Retina (tissue), 1 donor: ENCODE measurements around the gene JAKMIP2.

Experiments
- DNase-seq: peaks from one replicate; pipeline ENCODE4 v3.0.0-alpha.2; 2016

The JAKMIP2 gene

DNA sequence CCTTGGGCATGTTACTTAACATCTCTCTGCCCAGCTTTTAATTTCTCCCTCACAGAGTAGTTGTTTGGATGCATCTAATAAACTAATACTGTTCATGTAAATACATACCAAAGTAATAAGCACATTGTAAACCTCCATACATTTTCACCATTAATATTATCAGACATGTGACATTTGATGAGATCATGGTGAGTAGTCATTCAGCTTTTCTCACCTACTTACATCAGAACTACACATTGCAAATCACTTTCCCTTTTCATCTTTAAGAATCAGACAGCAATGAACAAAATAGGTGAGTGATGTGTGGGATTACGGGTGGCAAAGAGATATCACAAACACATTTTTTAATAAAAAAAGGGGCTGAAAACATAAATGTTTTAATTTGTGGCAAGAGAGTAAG is 89.3 kb downstream of the JAKMIP2 start:
- no peak for DNase-seq

DNA sequence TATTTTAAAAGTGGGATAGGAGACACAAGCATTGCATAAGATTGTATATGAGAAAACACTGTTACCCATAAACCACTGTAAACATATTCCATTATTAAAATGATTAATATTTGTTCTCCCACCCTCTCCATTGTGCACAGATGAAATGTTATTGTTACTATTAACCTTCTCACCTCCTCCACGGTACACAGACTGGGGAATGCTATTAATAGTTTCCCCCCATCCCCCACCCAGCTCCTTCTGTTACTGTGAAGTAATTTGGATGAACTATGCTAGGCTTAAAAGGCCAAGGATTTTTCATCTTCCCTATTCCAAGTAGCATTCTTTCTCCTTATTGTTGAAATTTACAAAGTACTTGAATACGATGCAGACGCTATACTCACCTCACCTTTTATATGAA is 91.4 kb downstream of the JAKMIP2 start:
- no peak for DNase-seq

DNA sequence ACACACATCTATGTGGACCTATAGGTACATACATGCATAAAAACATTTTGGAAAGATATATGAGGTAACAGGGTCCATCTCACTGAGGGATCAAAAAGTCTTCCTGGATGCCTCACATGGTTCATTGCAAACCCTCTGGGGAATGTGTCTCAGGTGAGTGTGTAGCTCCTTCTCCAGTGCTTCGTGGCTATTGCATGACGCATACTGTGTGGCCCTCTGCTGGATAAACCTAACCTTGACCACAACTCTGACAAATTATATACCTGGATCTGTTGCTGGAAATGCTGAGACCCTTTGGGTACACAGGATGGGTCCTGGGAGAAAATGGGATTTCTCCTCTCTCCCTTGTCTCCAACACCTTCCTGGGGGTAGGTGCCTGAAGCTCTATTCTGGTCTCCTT is 91.9 kb downstream of the JAKMIP2 start:
- no peak for DNase-seq

DNA sequence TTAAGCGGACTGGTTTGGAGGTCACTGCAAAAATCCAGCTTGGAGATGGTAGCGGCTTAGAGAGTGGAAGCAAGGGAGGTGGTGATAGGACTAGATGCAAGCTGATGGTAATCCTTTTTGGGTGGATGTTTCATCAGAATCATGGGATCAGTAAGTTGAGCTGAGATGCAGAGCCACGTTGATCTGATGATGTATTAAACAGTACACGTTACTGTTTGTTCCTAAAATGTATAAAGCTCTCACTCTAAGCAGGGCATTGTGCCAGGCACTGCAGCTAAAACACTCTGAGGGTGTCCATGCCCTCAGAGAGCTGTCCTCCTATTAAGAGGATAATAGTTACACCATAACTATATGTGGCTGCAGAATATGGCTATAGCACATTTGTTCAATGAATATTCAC is 93.1 kb downstream of the JAKMIP2 start:
- DNase-seq: no peak

DNA sequence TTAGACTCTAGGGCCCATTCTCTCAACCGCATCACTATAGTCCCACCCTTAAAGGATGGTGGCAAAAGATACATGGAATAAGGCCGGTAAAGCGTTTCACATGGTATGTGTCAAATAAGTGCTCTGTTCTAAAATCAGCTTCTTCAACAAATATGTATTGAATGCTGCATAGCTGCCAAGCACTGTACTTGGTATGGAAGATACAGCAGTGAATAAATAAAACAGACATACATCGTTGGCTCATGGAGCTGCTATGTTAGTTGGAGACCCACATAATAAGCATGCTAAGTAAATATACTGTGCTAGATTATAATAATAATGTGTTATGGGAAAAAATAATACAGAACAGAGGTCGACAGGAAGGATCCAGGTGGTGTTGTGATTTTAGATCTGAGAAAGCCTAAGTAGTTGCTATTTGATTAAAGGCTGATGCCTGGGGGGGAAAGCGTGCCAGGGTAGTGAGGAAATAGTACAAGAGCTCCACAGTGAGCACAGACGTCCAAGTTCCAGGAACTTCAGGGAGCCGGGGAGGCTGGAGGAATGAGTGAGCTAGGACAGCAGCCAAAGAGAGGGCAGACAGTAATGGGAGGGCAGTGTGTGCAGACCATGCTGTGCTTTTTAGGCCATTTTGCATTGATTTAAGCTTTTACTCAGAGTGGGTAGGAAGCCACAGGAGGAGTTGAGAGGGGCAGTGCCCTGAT is 93.7 kb downstream of the JAKMIP2 start:
- DNase-seq: no peak

DNA sequence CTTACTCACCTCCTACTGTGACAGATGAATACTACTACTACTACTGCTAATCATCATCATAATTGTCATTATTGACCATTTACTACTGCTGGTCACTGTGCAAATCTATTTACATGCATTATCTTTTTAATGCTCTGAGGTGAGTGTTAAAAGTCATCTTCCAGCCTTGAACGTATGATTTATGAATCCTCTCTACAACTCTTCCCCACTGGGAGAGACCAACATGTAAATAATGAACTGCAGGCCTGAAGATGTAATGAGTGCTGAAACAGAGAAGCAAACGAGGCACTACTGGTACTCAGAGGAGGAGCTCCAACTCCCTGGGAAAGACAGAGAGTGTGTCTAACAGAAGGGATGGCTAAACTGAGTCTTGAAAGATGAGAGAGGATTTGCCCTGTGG is 95.4 kb downstream of the JAKMIP2 start:
- DNase-seq: no peak

DNA sequence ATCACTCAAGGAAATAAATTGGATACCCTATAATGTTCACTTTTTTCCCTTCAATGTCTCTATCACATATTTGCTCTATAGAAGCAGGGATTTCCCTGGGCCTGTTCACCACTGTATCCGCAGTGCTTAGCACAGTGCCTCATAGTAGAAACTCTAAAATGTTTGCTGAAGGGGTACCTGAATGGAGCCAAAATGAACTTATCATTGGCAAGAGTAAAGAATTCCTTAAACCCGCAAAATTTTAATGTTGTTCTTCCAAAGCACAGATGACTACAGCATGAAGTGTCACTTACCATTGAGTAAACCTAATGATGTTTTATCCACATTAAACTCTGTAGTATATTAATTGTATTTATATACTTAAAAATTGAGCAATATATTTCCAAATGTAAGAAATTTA is 96.1 kb downstream of the JAKMIP2 start:
- DNase-seq: no peak

DNA sequence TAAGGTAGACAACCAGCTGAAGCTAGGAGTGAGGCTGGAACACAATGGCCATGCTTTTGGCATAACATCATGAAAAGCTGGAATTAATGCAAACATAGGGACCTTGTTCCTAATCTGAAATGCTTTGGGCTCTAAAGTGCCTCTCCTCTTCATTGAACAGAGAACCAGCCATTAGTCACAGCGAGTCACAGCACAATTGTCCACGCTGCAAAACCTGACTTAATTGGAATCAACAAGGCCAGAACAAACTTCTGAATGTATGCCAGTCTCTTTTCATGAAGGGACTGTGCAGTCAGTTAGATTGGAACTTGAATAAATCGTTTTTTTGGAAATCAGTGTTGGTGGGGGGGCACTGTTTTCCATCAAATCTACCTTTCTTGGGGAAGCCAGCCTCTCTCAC is 96.5 kb downstream of the JAKMIP2 start:
- DNase-seq: no peak

DNA sequence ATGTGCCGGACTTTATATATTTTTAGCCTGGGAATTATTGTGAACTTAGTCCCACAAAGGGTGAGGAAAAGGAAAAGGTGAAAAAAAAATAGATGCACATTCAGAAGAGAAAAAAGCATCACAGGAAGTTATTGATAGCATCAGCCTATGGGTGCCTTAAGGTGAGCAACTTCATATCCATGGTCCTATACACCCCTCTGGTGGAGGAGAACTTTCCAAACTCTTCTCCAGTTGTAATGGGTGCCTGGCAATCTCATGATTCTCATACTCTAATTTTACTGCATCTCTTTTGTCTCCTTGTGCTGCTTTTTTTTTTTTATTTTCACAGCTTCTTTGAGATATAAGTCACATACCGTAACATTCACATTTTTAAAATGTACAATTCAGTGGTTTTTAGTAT is 107.4 kb downstream of the JAKMIP2 start:
- no peak for DNase-seq

DNA sequence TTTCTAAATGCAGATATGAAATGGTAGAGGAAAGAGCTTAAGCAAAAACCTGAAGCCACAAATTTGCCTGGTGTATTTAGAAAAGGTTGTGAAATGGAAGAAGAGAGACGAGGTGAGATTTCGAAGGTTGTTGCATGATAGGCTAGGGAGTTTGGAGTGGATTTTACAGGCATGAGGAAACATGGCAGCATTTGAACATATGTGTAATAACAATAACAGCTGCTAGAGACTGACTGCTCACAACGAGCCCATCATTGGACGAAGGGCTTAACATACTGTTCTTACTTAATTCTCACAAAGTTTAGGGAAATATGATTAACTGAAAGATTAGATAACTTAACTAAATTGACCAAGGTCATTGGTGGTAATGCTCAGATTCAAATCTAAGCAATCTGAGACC is 108.1 kb downstream of the JAKMIP2 start:
- DNase-seq: no peak

DNA sequence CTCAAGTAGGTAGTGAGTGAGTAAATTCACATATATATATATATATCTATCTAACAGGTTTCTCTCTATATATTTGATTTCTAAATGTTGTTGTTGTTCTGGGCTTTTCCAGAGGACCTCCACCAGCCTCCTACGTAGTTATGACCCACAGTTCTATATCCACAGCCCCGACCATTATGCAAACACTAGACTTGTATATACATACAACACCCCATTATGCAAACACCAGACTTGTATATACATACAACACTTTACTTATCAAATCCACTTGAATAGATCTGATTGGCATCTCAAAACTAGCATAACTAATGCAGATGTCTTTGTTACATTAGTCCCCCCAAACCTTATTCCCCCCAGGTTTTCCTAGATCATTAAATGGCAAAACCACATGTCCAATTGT is 108.7 kb downstream of the JAKMIP2 start:
- DNase-seq: no peak

DNA sequence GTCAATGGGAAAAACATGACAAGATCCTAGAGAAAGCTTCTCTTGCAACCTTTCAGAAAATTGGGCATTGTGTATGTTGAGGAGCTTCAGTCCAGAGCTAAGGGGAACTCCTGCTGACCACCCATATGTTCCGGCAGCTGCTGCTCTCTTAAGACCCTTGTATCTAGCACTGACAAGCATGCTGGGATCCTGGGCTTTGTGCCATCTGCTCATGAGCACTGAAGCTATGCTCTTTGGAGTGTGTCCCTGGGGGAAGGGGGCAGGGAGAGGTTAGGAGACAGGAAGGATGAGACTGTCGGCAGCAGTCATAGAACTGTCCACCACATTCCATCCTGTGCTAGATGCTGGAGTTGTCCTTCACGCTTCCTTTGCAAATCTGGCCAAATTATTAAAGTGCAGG is 109.3 kb downstream of the JAKMIP2 start:
- peak; percentile 50 for DNase-seq

DNA sequence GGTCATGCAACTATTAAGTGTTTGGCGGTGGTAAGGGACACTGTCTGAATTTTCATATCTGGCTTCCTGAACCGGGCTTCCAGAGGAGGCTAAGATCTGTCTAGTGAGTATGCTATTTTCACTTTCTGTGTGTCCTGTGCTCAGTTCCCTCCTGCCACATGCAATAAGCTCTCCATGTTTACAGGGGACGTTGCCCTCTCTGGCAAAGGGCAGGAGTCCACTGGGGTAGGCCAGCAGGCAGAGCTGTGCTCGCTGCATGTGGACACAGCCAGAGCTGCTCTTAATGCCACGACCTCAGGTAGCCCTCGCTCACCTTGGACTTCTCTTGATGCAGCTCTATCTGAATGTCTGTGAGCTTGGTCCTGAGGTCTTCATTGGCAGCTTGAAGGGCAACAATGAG is 111.2 kb downstream of the JAKMIP2 start:
- DNase-seq: no peak

DNA sequence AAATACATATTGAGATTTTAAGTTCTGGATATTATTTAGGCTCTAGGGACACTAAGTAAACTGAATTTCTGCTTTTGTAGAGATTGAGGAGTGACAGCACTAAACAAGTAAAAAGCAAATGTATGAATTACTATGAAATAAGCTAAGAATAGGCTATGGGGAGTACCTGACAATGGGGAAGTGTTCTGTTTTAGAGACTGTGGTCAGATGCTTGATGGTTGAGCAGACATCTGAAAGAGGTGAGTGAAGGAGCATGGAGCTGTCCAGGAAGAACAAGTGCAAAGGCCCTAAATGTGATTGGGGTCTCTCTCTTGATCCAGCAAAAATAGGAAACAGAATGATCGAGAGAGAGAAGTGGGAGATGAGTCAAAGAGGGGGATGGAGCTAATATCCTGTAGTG is 111.7 kb downstream of the JAKMIP2 start:
- DNase-seq: no peak

DNA sequence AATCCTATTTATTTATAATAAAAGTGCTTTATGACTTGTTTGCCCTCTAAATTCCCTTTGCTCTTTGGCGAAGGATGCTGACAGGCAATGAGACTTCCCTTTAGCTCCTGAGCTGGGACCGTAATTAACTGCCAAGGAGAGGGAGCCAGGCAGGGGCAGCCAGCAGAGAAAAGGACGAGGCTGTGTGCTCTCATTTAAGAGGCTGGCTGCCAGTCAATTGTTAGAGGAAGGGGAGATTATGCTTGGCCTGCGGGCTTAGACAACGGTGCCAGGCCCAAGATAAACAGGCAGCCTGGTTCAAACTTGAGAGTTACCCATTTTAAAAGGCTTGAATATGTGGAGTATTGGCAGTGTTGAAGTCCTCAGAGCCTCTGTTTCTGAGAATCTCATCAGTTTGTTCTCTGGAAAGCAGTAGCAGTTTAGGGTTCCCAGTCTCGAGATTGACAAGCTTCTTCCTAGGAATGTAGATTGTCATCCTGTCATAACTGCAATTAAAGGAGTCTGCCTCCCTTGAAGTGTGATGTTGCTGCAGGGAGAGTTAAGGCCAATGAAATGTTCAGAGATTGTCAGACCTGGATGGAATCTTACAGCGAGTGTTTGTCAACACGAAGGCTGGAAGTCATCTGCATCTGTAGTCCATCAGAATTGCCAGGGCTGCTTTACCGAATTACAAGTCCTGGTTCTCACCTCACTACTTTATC is 113.2 kb downstream of the JAKMIP2 start:
- DNase-seq: no peak

DNA sequence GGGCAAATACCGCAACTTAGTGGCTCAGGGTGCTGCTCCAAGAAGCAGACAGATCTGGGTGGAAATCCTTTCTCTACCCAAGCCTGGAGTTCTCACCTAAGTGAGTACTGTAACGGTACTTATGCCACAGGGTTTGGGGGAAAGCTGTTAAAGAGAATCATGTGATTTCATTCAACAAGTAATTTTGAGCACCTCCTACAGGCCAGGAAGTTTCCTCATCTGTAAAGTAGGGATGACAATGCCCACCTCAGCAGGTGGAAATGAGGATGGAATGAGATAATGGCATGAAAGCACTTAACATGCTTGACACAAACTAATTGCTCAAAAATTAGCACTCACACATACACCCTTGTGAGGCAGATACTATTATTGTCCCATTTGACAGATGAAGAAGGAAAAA is 114.1 kb downstream of the JAKMIP2 start:
- DNase-seq: no peak

DNA sequence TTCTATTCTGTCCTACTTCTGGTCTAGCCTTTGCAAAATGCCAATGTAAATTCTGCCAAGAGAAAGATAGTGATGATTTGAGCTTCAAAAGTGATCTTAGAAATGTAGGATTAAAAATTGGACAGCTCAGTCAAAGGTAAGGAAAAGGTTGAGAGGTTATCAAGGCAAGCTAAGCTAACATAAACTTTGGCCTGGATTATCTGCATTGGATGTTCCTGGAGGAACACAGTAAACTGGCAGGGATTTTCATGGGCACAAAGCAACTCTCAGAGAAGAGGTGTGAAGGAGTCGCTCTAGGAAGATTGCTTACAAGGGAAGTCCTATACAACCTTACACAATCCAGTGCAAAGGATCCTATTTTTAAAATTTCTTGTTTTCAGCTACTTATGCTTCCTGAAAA is 115.2 kb downstream of the JAKMIP2 start:
- DNase-seq: no peak

DNA sequence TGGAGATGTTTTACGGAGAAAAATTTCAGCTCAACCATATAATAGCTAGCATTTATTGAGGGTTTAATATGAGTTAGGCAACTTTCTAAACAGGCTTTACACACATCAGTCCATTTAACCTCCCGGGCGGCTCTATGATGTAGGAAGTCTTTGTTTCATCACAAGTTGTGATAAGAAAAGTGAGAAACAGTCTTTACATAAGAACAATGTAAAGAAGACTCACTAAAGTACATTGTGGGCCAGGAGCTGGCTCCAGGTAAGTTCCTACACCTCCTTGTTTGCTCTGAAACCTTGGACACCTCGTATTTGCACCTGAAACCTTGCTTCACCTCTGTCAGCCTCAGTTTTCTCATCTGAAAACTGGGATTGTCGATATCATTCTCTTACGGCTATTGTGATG is 116.1 kb downstream of the JAKMIP2 start:
- DNase-seq: no peak

DNA sequence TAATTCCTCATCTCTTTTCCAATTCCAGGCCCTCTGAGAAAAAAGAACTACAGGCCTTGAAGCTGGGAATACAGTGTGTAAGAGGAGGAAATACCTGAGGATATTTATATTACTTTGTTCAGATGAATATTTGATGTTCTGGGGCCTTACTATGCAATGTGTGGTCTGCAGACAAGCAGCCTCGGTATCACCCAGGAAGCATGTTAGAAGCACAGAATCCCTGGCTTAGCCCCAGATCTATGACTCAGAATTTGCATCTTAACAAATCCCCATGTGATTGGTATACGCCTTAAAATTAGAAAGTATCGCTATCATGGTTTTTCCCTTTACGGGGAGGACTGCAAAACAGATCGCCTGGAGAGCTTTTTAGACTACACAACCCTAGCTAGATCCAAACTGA is 121.0 kb downstream of the JAKMIP2 start:
- DNase-seq: no peak

DNA sequence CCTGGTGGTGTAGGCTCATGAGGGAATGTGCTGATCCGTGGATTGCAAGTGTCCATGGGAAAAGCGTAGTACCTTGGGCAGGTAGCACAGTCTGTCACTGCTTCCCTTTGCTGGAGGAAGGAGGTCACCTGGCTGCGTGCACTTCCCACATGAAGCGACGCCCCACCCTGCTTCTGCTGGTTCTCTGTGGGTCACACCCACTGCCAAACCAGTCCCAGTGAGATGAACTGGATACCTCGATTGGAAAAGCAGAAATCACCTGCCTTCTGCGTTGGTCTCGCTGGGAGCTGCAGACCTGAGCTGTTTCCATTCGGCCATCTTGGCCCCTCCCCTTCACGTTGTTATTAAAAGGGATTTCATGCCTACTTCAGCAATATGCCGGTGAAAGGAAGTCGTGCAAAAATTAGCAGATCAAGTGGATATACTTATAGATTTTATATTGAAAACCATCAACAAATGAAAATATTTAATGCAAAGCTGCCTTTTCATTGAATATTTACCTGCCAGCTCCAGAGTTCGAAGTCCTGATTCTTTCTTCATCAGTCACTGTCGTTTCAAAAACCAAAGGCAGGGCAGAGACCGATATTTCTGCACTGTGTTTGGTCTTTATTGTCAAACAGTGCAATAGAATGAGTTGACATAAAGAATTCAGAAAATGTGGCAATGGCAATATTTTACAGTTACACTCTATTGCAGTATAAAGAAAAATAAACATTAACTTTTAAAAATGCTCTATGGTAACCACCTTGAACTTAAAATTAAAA is 123.2 kb downstream of the JAKMIP2 start:
- DNase-seq: no peak

DNA sequence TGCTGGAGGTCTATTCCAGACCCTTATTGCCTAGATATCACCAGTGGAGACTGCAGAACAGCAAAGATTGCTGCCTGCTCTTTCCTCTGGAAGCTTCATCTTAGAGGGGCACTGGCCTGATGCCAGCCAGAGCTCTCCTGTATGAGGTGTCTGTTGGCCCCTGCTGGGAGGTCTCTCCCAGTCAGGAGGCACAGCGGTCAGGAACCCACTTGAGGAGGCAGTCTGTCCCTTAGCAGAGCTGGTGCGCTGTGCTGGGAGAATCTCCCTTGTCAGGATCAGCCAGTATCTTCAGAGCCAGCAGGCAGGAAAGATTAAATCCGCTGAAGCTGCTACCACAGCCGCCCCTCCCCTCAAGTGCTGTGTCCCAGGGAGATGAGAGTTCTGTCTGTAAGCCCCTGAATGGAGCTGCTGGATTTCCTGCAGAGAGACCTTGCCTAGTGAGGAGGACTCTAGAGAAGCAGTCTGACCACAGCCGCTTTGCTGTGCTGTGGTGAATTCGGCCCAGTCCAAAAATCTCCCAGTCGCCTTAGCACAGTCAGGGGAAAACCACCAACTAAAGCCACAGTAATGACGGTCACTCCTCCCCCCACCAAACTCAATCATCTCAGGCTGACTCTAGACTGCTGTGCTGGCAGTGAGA is 124.1 kb downstream of the JAKMIP2 start:
- no peak for DNase-seq

DNA sequence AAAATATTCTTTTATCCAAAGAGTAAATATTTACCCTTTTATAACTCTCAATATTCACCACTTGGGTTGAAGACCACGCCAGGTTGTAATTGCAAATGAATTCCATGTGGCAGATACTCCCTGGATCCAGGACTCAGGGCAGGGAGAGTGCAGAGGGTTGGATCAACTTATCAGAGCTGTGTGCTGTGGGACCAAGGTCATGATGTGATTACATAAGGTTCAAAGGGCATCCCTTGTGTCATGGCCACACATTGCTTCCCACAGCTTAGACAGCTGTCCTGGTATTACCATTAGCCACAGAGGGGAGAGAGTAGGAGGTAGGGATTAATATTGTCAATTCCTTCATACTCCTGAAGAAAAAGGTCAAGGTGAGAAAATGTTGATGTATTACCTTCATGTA is 133.9 kb downstream of the JAKMIP2 start:
- DNase-seq: no peak

DNA sequence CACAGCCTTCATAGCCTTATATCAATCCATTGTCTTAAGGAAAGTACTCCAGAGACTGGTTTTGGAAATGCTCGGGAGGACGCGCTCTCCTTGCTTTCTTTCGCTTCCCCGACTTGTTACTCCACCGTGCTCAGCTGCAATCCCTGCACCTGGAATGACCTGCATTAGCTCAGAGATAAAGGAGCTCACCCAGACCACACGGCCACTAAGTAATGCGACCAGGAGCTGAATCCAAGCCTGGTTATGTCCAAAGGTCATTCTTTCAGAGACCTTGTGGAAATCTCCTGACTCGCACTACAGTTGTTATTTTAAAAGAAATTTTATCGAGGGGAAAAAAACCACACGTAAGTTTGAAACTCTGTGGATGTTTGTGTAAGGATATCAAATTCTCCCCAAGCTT is 137.3 kb downstream of the JAKMIP2 start:
- DNase-seq: no peak

DNA sequence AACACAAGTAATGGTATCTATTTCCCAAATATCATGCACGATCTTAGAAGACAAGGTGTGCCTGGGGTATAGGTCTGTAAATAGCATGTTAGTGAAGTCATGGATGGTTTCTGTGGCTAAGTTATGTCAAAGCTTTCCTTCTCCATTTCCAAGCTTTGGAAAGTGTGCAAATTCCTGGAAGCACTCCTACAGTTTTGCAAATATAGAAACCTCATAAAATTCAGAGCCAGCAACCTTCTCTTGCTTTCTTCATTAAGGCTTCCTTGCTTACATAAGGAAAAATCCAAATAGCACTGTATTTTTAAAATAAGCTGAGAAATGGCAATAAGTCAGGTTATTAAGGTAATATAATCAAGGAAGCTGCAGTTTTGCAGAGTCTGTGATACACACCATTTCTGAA is 138.1 kb downstream of the JAKMIP2 start:
- no peak for DNase-seq
